HL-60 (cell line): ENCODE data around the gene CHN2.

Experiments
- DNase-seq, 2 experiments: peaks; one replicate each; pipeline ENCODE4 v3.0.0-alpha.2; 2010 to 2020; ENCODE audit warnings: low read depth in 1 of 2, low spot score in 1 of 2
- H3K27ac ChIP-seq: fragments of 250-450 bp; sonication (Bioruptor Pico); replicated peaks from 2 replicates; pipeline ENCODE4 v1.5.1; 2020; ENCODE audit warnings: mild to moderate bottlenecking, moderate library complexity
- H3K27me3 ChIP-seq: fragments of 250-450 bp; sonication (Bioruptor Pico); 2 replicates; pipeline ENCODE4 v1.5.1; 2021; ENCODE audit warnings: mild to moderate bottlenecking, moderate library complexity; ENCODE audit not compliant: insufficient read depth, poor library complexity, severe bottlenecking
- H3K4me3 ChIP-seq: replicated peaks from 2 replicates; pipeline ENCODE4 v1.5.1; 2011; ENCODE audit warnings: mild to moderate bottlenecking, control low read depth, low read length; ENCODE audit not compliant: insufficient read depth
- CTCF ChIP-seq: IDR thresholded peaks from one replicate; pipeline ENCODE4 v1.5.1; 2011; ENCODE audit warnings: low read length, control low read depth, inconsistent platforms; ENCODE audit not compliant: insufficient read depth
- GABPA ChIP-seq: IDR thresholded peaks from 2 replicates; pipeline ENCODE4 v1.6.1; 2012; ENCODE audit warnings: low read depth
- POLR2AphosphoS5 ChIP-seq: IDR thresholded peaks from 2 replicates; pipeline ENCODE4 v1.6.1; 2012; ENCODE audit warnings: low read depth
- SPI1 ChIP-seq: IDR thresholded peaks from 2 replicates; pipeline ENCODE4 v1.6.1; 2012; ENCODE audit warnings: low read depth, mild to moderate bottlenecking, borderline replicate concordance
- TF ChIP-seq, protein P1 (sequence below): IDR thresholded peaks from 2 replicates; pipeline ENCODE4 v1.6.1; 2012; ENCODE audit warnings: low read depth; ENCODE audit not compliant: insufficient replicate concordance

Gene CHN2

GRCh38 chr7:29327455-29327854 lies 132.9 kb downstream of the CHN2 start:
- Histone ChIP-seq H3K27ac (no peak overlapping the region), H3K27me3 (no peaks in the 10 kb centered on the region), H3K4me3 (no peak overlapping the region)
- TF ChIP-seq, protein P1, sequence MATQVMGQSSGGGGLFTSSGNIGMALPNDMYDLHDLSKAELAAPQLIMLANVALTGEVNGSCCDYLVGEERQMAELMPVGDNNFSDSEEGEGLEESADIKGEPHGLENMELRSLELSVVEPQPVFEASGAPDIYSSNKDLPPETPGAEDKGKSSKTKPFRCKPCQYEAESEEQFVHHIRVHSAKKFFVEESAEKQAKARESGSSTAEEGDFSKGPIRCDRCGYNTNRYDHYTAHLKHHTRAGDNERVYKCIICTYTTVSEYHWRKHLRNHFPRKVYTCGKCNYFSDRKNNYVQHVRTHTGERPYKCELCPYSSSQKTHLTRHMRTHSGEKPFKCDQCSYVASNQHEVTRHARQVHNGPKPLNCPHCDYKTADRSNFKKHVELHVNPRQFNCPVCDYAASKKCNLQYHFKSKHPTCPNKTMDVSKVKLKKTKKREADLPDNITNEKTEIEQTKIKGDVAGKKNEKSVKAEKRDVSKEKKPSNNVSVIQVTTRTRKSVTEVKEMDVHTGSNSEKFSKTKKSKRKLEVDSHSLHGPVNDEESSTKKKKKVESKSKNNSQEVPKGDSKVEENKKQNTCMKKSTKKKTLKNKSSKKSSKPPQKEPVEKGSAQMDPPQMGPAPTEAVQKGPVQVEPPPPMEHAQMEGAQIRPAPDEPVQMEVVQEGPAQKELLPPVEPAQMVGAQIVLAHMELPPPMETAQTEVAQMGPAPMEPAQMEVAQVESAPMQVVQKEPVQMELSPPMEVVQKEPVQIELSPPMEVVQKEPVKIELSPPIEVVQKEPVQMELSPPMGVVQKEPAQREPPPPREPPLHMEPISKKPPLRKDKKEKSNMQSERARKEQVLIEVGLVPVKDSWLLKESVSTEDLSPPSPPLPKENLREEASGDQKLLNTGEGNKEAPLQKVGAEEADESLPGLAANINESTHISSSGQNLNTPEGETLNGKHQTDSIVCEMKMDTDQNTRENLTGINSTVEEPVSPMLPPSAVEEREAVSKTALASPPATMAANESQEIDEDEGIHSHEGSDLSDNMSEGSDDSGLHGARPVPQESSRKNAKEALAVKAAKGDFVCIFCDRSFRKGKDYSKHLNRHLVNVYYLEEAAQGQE, result no peak
- no peak for TF ChIP-seq POLR2AphosphoS5
- TF ChIP-seq CTCF, result no peak
- no peak for TF ChIP-seq SPI1
- no peak for TF ChIP-seq GABPA
- no peak for DNase-seq

- H3K4me3 ChIP-seq, result no peak overlapping the region
- no peaks in the 10 kb centered on the region for H3K27me3 ChIP-seq
- H3K27ac ChIP-seq, result no peak overlapping the region
- TF ChIP-seq POLR2AphosphoS5 (no peak), SPI1 (peak; percentile 52; the same call in 1 of the 2 replicates)
- DNase-seq, result no peak
These were observed 133.5 kb downstream of the CHN2 start for GRCh38 chr7:29328045-29328444.

- H3K27ac ChIP-seq, result no peak overlapping the region
- TF ChIP-seq SPI1, result no peak
- TF ChIP-seq, protein P1, result no peak
- no peak for TF ChIP-seq GABPA
- TF ChIP-seq POLR2AphosphoS5, result no peak
- TF ChIP-seq CTCF, result no peak
- no peaks in the 10 kb centered on the region for H3K27me3 ChIP-seq
- no peak overlapping the region for H3K4me3 ChIP-seq
- DNase-seq, result peak in 1 of 2 experiments; percentile 13
These were observed 134.2 kb downstream of the CHN2 start for GRCh38 chr7:29328811-29329210.

DNA sequence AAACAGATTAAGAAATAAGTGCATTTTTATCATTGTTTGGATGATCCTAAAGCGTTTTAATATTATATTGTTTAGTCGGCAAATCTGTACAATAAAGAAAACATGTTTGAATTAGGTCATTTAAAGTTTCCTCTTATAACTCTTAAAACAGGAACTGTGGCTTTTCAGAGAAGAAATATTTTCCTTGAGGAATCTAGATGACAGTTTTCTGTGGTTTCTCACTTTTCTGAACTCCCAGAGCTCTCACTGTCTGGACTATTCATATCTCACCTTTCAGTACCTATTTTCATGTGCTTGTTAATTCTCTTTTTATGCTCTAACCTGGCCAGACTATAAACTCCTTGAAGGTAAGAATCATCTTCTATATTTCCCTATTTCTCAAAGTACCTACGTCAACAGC lies 135.1 kb downstream of the CHN2 start:
- H3K4me3 ChIP-seq, result no peak overlapping the region
- TF ChIP-seq GABPA (no peak), SPI1 (peak; percentile 52; the same call in 1 of the 2 replicates)
- DNase-seq, result no peak
- H3K27ac ChIP-seq, result no peak overlapping the region
- no peaks in the 10 kb centered on the region for H3K27me3 ChIP-seq

DNA sequence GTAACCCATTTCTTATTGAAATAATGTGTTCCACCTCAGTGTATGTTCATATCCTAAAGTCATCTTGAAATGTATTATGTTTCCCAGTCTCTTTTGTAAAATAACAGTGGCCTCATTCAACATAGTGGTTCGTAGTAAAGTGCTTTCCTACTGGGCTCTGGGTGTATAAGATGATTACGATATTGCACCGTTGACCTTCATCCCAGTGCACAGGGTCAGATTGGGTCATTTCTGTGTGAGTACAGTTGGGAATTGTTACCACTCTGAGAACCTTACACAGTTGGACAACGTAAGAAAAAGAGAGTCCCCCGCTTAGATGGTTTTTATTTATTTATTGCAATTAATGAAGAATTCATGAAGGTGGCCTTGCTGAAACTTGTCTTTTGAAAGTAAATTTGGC lies 135.6 kb downstream of the CHN2 start:
- no peak for DNase-seq
- Histone ChIP-seq H3K27me3 (no peaks in the 10 kb centered on the region), H3K27ac (no peak overlapping the region), H3K4me3 (no peak overlapping the region)
- no peak for TF ChIP-seq GABPA
- TF ChIP-seq POLR2AphosphoS5, result no peak
- no peak for TF ChIP-seq CTCF
- no peak for TF ChIP-seq SPI1
- TF ChIP-seq, protein P1, result no peak
